HepG2 (cell line): Measurements from ENCODE around the gene ASB16. TPM values are rescaled to one million over a fixed set of nuclear protein-coding genes. Genes with fewer than 3 reads are reported as not detected.

Experiments
- ATF7 ChIP-seq, 2 experiments: fragments of 450-650 bp in 1 of 2; sonication (generic) in 1 of 2; formaldehyde crosslinking in 1 of 2; IDR thresholded peaks; 2 replicates each; pipeline versions ENCODE4 v1.4.0 to v1.6.1; 2016 to 2020; ENCODE audit warnings: antibody characterized with exemption in 1 of 2, mild to moderate bottlenecking in 1 of 2, missing genetic modification reagents in 1 of 2
- CENPT ChIP-seq: sonication (generic); formaldehyde crosslinking; IDR thresholded peaks from 2 replicates; pipeline ENCODE4 v1.8.0; 2022; ENCODE audit warnings: low read depth, mild to moderate bottlenecking, moderate library complexity, missing genetic modification reagents
- ETV5 ChIP-seq: IDR thresholded peaks from 2 replicates; pipeline ENCODE4 v1.6.1; 2018; ENCODE audit warnings: missing biosample characterization, missing genetic modification reagents, inconsistent platforms, borderline replicate concordance
- FOXC1 ChIP-seq: sonication (generic); formaldehyde crosslinking; IDR thresholded peaks from 2 replicates; pipeline ENCODE4 v1.8.0; 2022; ENCODE audit warnings: mild to moderate bottlenecking, missing genetic modification reagents, borderline replicate concordance
- GPN1 ChIP-seq: sonication (generic); formaldehyde crosslinking; IDR thresholded peaks from 2 replicates; pipeline ENCODE4 v1.5.1; 2020; ENCODE audit warnings: missing genetic modification reagents, borderline replicate concordance
- JARID2 ChIP-seq: sonication (generic); formaldehyde crosslinking; IDR thresholded peaks from 2 replicates; pipeline ENCODE4 v1.8.1; 2023; ENCODE audit warnings: missing genetic modification reagents, inconsistent platforms; ENCODE audit not compliant: insufficient replicate concordance
- KDM1A ChIP-seq: IDR thresholded peaks from 2 replicates; pipeline ENCODE4 v1.6.1; 2016; ENCODE audit warnings: missing compliant biosample characterization
- KLF13 ChIP-seq: sonication (generic); formaldehyde crosslinking; IDR thresholded peaks from 2 replicates; pipeline ENCODE4 v1.4.0; 2020; ENCODE audit warnings: mild to moderate bottlenecking, missing genetic modification reagents
- MIXL1 ChIP-seq: IDR thresholded peaks from 2 replicates; pipeline ENCODE4 v1.6.1; 2016
- MTA3 ChIP-seq: sonication (generic); formaldehyde crosslinking; IDR thresholded peaks from 2 replicates; pipeline ENCODE4 v1.4.0; 2020; ENCODE audit warnings: missing genetic modification reagents
- NCOA1 ChIP-seq: sonication (generic); formaldehyde crosslinking; IDR thresholded peaks from 2 replicates; pipeline ENCODE4 v1.9.0; 2021; ENCODE audit warnings: missing genetic modification reagents
- NR2F6 ChIP-seq, 2 experiments: IDR thresholded peaks; 2 replicates each; pipeline ENCODE4 v1.6.1; 2016; ENCODE audit warnings: antibody characterized with exemption in 1 of 2, mild to moderate bottlenecking in 1 of 2
- PRPF4 ChIP-seq: fragments of 200-400 bp; formaldehyde crosslinking; IDR thresholded peaks from 2 replicates; pipeline ENCODE4 v1.6.1; 2016; ENCODE audit warnings: low read length, low read depth; ENCODE audit not compliant: poor library complexity, severe bottlenecking
- RXRB ChIP-seq: IDR thresholded peaks from 2 replicates; pipeline ENCODE4 v1.6.1; 2016; ENCODE audit warnings: borderline replicate concordance, missing genetic modification reagents, missing compliant biosample characterization
- SIX4 ChIP-seq: sonication (generic); formaldehyde crosslinking; IDR thresholded peaks from 2 replicates; pipeline ENCODE4 v1.4.0; 2020; ENCODE audit warnings: missing genetic modification reagents
- YY1 ChIP-seq: IDR thresholded peaks from 2 replicates; pipeline ENCODE4 v1.6.1; 2011; ENCODE audit warnings: low read length, low read depth, moderate library complexity, mild to moderate bottlenecking; ENCODE audit not compliant: insufficient read depth, insufficient replicate concordance
- ZKSCAN5 ChIP-seq: sonication (generic); formaldehyde crosslinking; IDR thresholded peaks from 2 replicates; pipeline ENCODE4 v1.5.1; 2020; ENCODE audit warnings: mild to moderate bottlenecking, missing genetic modification reagents
- ZNF256 ChIP-seq: sonication (generic); formaldehyde crosslinking; conservative IDR thresholded peaks from 2 replicates; pipeline ENCODE4 v1.4.0; 2020; ENCODE audit warnings: missing genetic modification reagents
- ZNF3 ChIP-seq: IDR thresholded peaks from 2 replicates; pipeline ENCODE4 v1.7.0; 2017; ENCODE audit warnings: inconsistent platforms
- ZNF431 ChIP-seq: sonication (generic); formaldehyde crosslinking; IDR thresholded peaks from 2 replicates; pipeline ENCODE4 v1.9.0; 2022; ENCODE audit warnings: missing genetic modification reagents, low read depth, mild to moderate bottlenecking, borderline replicate concordance
- ZNF549 ChIP-seq: sonication (generic); formaldehyde crosslinking; IDR thresholded peaks from 2 replicates; pipeline ENCODE4 v1.5.0; 2020; ENCODE audit warnings: missing genetic modification reagents
- ZNF570 ChIP-seq: sonication (generic); formaldehyde crosslinking; IDR thresholded peaks from 2 replicates; pipeline ENCODE4 v1.4.0; 2020; ENCODE audit warnings: mild to moderate bottlenecking, missing genetic modification reagents, borderline replicate concordance
- ZNF674 ChIP-seq: sonication (generic); formaldehyde crosslinking; IDR thresholded peaks from 2 replicates; pipeline ENCODE4 v1.5.0; 2020; ENCODE audit warnings: low read depth, mild to moderate bottlenecking, missing genetic modification reagents
- ZNF761 ChIP-seq: sonication (generic); formaldehyde crosslinking; conservative IDR thresholded peaks from 2 replicates; pipeline ENCODE4 v1.4.0; 2020; ENCODE audit warnings: mild to moderate bottlenecking, missing genetic modification reagents
- ZNF83 ChIP-seq: sonication (generic); formaldehyde crosslinking; IDR thresholded peaks from 2 replicates; pipeline ENCODE4 v1.4.0; 2020; ENCODE audit warnings: missing genetic modification reagents, mild to moderate bottlenecking, borderline replicate concordance
- polyA plus RNA-seq, 8 experiments: library from polyadenylated mRNA; depleted of rRNA in 3 of 8; stranded (reverse) in 7 of 8; unstranded in 1 of 8; fragments of >200 nt; fragmentation: Illumina TruSeq in 4 of 8; extraction: Trizol in 4 of 8; gene quantifications; 2 replicates each; pipeline versions ENCODE4 v1.2.1 to v1.2.3, GENCODE V29; 2011 to 2016; ENCODE audit warnings: low read depth in 4 of 8, missing spikeins in 1 of 8, mixed read lengths in 1 of 8; ENCODE audit not compliant: insufficient read depth in 1 of 8
- total RNA-seq, 5 experiments: library from RNA; depleted of rRNA; stranded (reverse); fragments of >200 nt; fragmentation: Illumina TruSeq; extraction: Trizol; gene quantifications; 2 replicates each; pipeline ENCODE4 v1.2.3, GENCODE V29; 2016; ENCODE audit warnings: low read depth in 1 of 5
- TF ChIP-seq, protein P1 (sequence below): sonication (generic); formaldehyde crosslinking; IDR thresholded peaks from 2 replicates; pipeline ENCODE4 v1.9.0; 2022; ENCODE audit warnings: low read depth, missing genetic modification reagents
- TF ChIP-seq, protein P2 (sequence below): sonication (generic); formaldehyde crosslinking; IDR thresholded peaks from 2 replicates; pipeline ENCODE4 v1.5.1; 2020; ENCODE audit warnings: missing genetic modification reagents, mild to moderate bottlenecking, borderline replicate concordance
- TF ChIP-seq, protein P3 (sequence below): IDR thresholded peaks from 2 replicates; pipeline ENCODE4 v1.6.1; 2016; ENCODE audit warnings: control low read depth

Gene ASB16
- total and polyA plus RNA-seq, 2 of the 13 experiments (the other 11 are each of a cell fraction or from before 2014, with no cell fraction given), result 0.07 TPM; not detected in 1

DNA sequence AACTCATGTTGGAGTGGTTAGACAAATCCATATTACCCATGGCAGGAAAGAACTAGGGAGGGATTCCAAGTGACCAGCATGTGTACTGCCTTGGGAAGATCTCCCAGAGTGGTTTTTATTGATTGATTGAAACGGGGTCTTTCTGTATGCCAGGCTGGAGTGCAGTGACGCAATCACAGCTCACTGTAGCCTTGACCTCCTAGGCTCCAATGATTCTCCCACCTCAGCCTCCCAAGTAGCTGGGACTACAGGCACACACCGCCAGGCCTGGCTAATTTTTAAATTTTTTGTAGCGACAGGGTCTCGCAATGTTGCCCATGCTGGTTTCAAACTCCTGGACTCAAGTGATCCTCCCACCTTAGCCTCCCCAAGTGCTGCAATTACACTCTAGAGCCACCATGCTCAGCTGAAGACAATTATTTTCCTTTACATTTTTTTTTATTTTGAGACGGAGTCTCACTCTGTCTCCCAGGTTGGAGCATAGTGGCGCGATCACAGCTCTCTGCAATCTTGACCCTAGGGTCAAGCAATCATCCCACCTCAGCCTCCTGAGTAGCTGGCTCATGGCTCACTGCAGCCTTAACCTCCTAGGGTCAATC is 13.8 kb downstream of the ASB16 start (continued):
- no peak for TF ChIP-seq FOXC1 (CRISPR knock-in tag)
- no peak for TF ChIP-seq ZNF256
- TF ChIP-seq ZNF570 (CRISPR knock-in tag), result no peak
- no peak for TF ChIP-seq NCOA1 (CRISPR knock-in tag)
- TF ChIP-seq KLF13 (CRISPR knock-in tag), result no peak
- no peak for TF ChIP-seq ATF7 (IDR thresholded peaks at IDR 0.05)
- TF ChIP-seq ATF7 (CRISPR knock-in tag; IDR thresholded peaks at IDR 0.05), result no peak
- peak; percentile 65; the same call in 1 of the 2 replicates for TF ChIP-seq ZNF3
- no peak for TF ChIP-seq ETV5 (CRISPR knock-in tag)
- TF ChIP-seq ZNF549 (CRISPR knock-in tag), result no peak
- no peak for TF ChIP-seq ZKSCAN5 (CRISPR knock-in tag)
- no peak for TF ChIP-seq GPN1 (CRISPR knock-in tag)
- TF ChIP-seq CENPT, result no peak
- no peak for TF ChIP-seq KDM1A (CRISPR knock-in tag)
- TF ChIP-seq JARID2 (CRISPR knock-in tag), result no peak
- no peak for TF ChIP-seq PRPF4
- TF ChIP-seq RXRB (CRISPR knock-in tag), result no peak; the same call in 1 of the 2 replicates
- no peak for TF ChIP-seq ZNF674 (CRISPR knock-in tag)
- no peak for TF ChIP-seq ZNF83 (CRISPR knock-in tag)
- TF ChIP-seq MIXL1 (CRISPR knock-in tag), result no peak
- no peak for TF ChIP-seq SIX4 (CRISPR knock-in tag)
- TF ChIP-seq, protein P1, sequence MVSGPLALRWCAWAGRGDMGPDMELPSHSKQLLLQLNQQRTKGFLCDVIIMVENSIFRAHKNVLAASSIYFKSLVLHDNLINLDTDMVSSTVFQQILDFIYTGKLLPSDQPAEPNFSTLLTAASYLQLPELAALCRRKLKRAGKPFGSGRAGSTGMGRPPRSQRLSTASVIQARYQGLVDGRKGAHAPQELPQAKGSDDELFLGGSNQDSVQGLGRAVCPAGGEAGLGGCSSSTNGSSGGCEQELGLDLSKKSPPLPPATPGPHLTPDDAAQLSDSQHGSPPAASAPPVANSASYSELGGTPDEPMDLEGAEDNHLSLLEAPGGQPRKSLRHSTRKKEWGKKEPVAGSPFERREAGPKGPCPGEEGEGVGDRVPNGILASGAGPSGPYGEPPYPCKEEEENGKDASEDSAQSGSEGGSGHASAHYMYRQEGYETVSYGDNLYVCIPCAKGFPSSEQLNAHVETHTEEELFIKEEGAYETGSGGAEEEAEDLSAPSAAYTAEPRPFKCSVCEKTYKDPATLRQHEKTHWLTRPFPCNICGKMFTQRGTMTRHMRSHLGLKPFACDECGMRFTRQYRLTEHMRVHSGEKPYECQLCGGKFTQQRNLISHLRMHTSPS (CRISPR knock-in tag), result peak; percentile 53; the same call in 1 of the 2 replicates
- no peak for TF ChIP-seq MTA3
- no peak for TF ChIP-seq ZNF431
- no peak for TF ChIP-seq YY1
- TF ChIP-seq, protein P2, sequence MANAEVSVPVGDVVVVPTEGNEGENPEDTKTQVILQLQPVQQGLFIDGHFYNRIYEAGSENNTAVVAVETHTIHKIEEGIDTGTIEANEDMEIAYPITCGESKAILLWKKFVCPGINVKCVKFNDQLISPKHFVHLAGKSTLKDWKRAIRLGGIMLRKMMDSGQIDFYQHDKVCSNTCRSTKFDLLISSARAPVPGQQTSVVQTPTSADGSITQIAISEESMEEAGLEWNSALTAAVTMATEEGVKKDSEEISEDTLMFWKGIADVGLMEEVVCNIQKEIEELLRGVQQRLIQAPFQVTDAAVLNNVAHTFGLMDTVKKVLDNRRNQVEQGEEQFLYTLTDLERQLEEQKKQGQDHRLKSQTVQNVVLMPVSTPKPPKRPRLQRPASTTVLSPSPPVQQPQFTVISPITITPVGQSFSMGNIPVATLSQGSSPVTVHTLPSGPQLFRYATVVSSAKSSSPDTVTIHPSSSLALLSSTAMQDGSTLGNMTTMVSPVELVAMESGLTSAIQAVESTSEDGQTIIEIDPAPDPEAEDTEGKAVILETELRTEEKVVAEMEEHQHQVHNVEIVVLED, result no peak
- TF ChIP-seq, protein P3, sequence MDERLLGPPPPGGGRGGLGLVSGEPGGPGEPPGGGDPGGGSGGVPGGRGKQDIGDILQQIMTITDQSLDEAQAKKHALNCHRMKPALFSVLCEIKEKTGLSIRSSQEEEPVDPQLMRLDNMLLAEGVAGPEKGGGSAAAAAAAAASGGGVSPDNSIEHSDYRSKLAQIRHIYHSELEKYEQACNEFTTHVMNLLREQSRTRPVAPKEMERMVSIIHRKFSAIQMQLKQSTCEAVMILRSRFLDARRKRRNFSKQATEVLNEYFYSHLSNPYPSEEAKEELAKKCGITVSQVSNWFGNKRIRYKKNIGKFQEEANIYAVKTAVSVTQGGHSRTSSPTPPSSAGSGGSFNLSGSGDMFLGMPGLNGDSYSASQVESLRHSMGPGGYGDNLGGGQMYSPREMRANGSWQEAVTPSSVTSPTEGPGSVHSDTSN (CRISPR knock-in tag), result no peak
- TF ChIP-seq NR2F6 (IDR thresholded peaks at IDR 0.05), result peak; percentile 72
- TF ChIP-seq NR2F6 (CRISPR knock-in tag; IDR thresholded peaks at IDR 0.05), result peak; percentile 87
- no peak for TF ChIP-seq ZNF761
